Heart left ventricle (tissue), 16 donors: ENCODE measurements around the gene NUDT2. TPM values are rescaled to one million over a fixed set of nuclear protein-coding genes. Genes with fewer than 3 reads are reported as not detected.
"Not testable (repeated sequence)": the region's sequence is repeated elsewhere in the genome, so short reads cannot be mapped to it uniquely, and the experiment has no call there.

ENCODE experiments used
- ATAC-seq, 4 donors: fragments of 200-7000 bp; cut with Tn5 transposase; one replicate each; pipeline ENCODE4 v1.9.1; 2020 to 2022; ENCODE audit warnings: moderate library complexity in 4 of 4, mild to moderate bottlenecking in 3 of 4, moderate number of reproducible peaks in 1 of 4
- DNase-seq, 5 donors: peaks; one replicate each; pipeline ENCODE4 v3.0.0-alpha.2; 2020
- H3K27ac ChIP-seq, 12 donors: fragments of 200-600 bp; sonication (generic) in 4 of 12; one replicate each; pipeline versions ENCODE4 v1.5.0 to v1.8.0; 2016 to 2022; ENCODE audit warnings: mild to moderate bottlenecking in 2 of 12
- H3K27me3 ChIP-seq, 9 donors: fragments of 200-600 bp; sonication (generic) in 2 of 9; one replicate each; pipeline versions ENCODE4 v1.5.1 to v1.8.0; 2016 to 2022; ENCODE audit warnings: mild to moderate bottlenecking in 3 of 9
- H3K36me3 ChIP-seq, 9 donors: fragments of 200-600 bp; sonication (generic) in 2 of 9; one replicate each; pipeline versions ENCODE4 v1.5.0 to v1.8.0; 2018 to 2022; ENCODE audit warnings: mild to moderate bottlenecking in 2 of 9
- H3K4me1 ChIP-seq, 12 donors: fragments of 200-600 bp; sonication (generic) in 4 of 12; one replicate each; pipeline versions ENCODE4 v1.5.0 to v1.8.0; 2016 to 2022; ENCODE audit warnings: mild to moderate bottlenecking in 3 of 12
- H3K4me3 ChIP-seq, 12 donors: fragments of 200-600 bp; sonication (generic) in 4 of 12; one replicate each; pipeline versions ENCODE4 v1.5.0 to v1.8.0; 2017 to 2022; ENCODE audit warnings: mild to moderate bottlenecking in 9 of 12, moderate library complexity in 4 of 12
- H3K9me3 ChIP-seq, 12 donors: fragments of 200-600 bp; sonication (generic) in 4 of 12; one replicate each; pipeline versions ENCODE4 v1.5.0 to v1.8.0; 2016 to 2022; ENCODE audit warnings: mild to moderate bottlenecking in 1 of 12
- CTCF ChIP-seq, 12 donors: fragments of 200-600 bp; sonication (generic) in 4 of 12; IDR thresholded peaks; one replicate each; pipeline versions ENCODE4 v1.5.0 to v1.8.0; 2018 to 2022; ENCODE audit warnings: antibody characterized with exemption in 12 of 12, mild to moderate bottlenecking in 5 of 12
- POLR2A ChIP-seq, 2 donors: fragments of 450-650 bp; IDR thresholded peaks; one replicate each; pipeline ENCODE4 v1.6.1; 2017; ENCODE audit warnings: antibody characterized with exemption in 2 of 2, mild to moderate bottlenecking in 2 of 2, moderate library complexity in 2 of 2
- WGBS, 4 donors: extraction: QIAGEN DNeasy Blood & Tissue Kit in 2 of 4; methylation state at CpG; one replicate each; pipeline versions ENCODE4 v1.1.5 to v1.1.7; 2013 to 2018; 5-methylcytosine and 5-hydroxymethylcytosine counted together
- intact Hi-C, 10 donors: fragments of 100-400 bp; cut with DNase I; formaldehyde crosslinking; loops; one replicate each; pipeline versions ENCODE4 v1.11.1 to v1.14.2; 2022
- polyA plus RNA-seq, 2 donors: library from polyadenylated mRNA; stranded (reverse); fragments of 200-250 nt; gene quantifications; one replicate each; pipeline ENCODE4 v1.2.3, GENCODE V29; 2013
- total RNA-seq, 9 donors: library from RNA; depleted of rRNA in 2 of 9; stranded (reverse); fragments of >200 nt in 2 of 9; fragmentation: NEBNext Ultra II Directional in 3 of 9; extraction: Animal tissue kit (Norgen Biotek cat#: 25700) in 3 of 9; gene quantifications; one replicate each; pipeline versions ENCODE4 v1.1.0 to v1.2.4, GENCODE V29; 2016 to 2023
- donor health status: ischemic (EF 13 %, LVEDD 7.1; RV severe dilation, severe dysfunction).
- donor health status: healthy with polysubstance abuse.
- donor health status: DM: no; HTN: yes; CAD: no.
- donor health status: DM: no; HTN: no; CAD: no.
- donor health status: ischemic (EF 25% LVEDD 6.9; RV normal size, moderate dysfunction).
- donor health status: ischemic (EF 25% LVEDD 5.7; RV mildly dilated, moderate dysfunction).
- donor health status: healthy.
- donor health status: DM: yes; HTN: yes; CAD: no.
- donor health status: ischemic (EF 35%, LVEDD 5.7; RV mildly dilated, moderate dysfunction).
- donor health status: nonischemic (EF 11% LVEDD 7.7; RV severe dilation, severe dysfunction).
- donor health status: DM: yes; HTN: yes; CAD: no.
- donor health status: PGD.
- donor health status: ischemic (EF 29% LVEDD 5.4; RV normal size, mild dysfunction).
- donor health status: nonischemic (EF 23%, LVEDD 6.1; RV moderate dilation, normal function).

Gene NUDT2
- total and polyA plus RNA-seq, 11 donors, result 14.1 to 27.6 (median 17.5) TPM

- ATAC-seq, result no peak
- Histone ChIP-seq H3K27me3 (no peaks in the 10 kb centered on the region), H3K9me3 (no peaks in the 10 kb centered on the region), H3K4me1 (peaks cover 0 to 34% (median 17%) of the 10 kb centered on the region in 12 donors), H3K27ac (peak overlapping the region in 1 of 12 donors; percentile 84), H3K4me3 (no peak overlapping the region), H3K36me3 (peaks cover 0 to 25% (median 11%) of the 10 kb centered on the region in 9 donors)
- DNase-seq, result no peak
- no peak for TF ChIP-seq CTCF (IDR thresholded peaks at IDR 0.05)
- no peak for TF ChIP-seq POLR2A (IDR thresholded peaks at IDR 0.05)
- intact Hi-C loops, result no loop called here
- 90 to 91% (median 91%) methylated on average over 15 of the region's 15 CpGs for WGBS, 4 donors
These were observed 17.8 kb downstream of the NUDT2 start for GRCh38 chr9:34346873-34347799.

DNA sequence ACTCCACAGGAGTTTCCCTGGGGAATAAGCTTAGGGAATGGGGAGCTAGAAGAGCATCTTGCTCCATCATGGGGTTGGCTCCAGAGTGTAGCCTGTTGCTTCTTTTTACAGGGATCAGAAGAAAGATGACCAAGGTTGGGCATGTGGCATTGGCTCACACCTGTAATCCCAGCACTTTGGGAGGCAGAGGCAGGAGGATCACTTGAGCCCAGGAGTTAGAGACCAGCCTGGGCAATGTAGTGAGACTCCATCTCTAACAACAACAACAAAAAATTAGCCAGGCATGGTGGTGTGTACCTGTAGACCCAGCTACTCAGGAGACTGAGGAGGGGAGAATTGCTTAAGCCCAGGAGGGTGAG is 18.4 kb downstream of the NUDT2 start:
- DNase-seq, result no peak
- Histone ChIP-seq H3K9me3 (no peaks in the 10 kb centered on the region), H3K27ac (no peak overlapping the region), H3K36me3 (peaks cover 0 to 19% (median 7%) of the 10 kb centered on the region in 9 donors), H3K4me3 (no peak overlapping the region), H3K27me3 (no peaks in the 10 kb centered on the region), H3K4me1 (peaks cover 0 to 28% (median 15%) of the 10 kb centered on the region in 12 donors)
- TF ChIP-seq POLR2A (IDR thresholded peaks at IDR 0.05), result no peak
- no peak for TF ChIP-seq CTCF (IDR thresholded peaks at IDR 0.05)
- intact Hi-C loops, result no loop called here
- ATAC-seq, result no peak

DNA sequence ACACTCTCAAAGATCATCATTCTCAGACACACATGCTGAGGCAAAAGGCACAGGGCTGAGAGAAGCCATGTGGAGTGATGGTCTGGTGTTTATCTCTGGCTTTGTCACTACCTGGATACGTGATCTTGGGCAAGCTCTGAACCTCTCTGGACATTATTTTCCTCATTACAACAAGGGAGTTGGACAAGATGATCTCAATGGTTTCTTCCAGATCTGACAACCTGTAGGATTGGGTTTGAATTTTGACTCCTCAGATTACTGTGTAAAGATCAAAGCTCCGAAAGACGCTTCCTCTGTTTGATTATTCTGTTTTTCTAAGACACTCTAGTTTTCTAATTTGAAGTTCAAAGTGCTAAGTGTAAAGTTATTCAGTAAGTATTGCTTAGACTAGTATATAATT is 20.0 kb downstream of the NUDT2 start:
- Histone ChIP-seq H3K27me3 (no peaks in the 10 kb centered on the region), H3K9me3 (no peaks in the 10 kb centered on the region), H3K36me3 (peaks cover 0 to 4% (median 0%) of the 10 kb centered on the region in 9 donors), H3K27ac (no peak overlapping the region), H3K4me3 (no peak overlapping the region), H3K4me1 (peaks cover 0 to 17% (median 12%) of the 10 kb centered on the region in 12 donors)
- WGBS, 4 donors, result 96% methylated on average over 3 of the region's 3 CpGs
- intact Hi-C loops, result no loop called here
- TF ChIP-seq POLR2A (IDR thresholded peaks at IDR 0.05), result no peak
- no peak for TF ChIP-seq CTCF (IDR thresholded peaks at IDR 0.05)
- ATAC-seq (no peak), DNase-seq (no peak)

DNA sequence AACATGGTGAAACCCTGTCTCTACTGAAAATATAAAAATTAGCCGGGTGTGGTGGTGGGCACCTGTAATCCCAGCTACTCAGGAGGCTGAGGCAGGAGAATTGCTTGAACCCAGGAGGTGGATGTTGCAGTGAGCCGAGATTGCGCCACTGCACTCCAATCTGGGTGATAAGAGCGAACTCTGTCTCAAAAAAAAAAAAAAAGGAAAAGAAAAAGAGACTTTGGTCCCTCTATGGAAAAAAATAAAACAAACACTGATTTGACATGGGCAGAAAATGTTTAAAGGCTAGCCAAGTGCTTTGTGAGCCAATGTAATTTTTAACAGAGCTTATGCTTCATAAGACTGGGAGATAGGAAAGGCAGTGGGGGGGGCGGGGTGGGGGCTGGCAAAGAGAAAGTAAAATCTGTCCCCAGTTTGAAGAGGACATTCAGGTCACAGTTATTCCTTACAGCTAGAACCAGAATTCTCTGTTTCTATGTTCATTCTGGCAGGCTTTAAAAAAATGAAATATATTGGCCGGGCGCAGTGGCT is 22.8 kb downstream of the NUDT2 start:
- H3K4me1 ChIP-seq, DNase-seq, H3K4me3 ChIP-seq, ATAC-seq, H3K27ac ChIP-seq, intact Hi-C loops, H3K27me3 ChIP-seq, H3K36me3 ChIP-seq: not testable (repeated sequence)
- WGBS, 4 donors, result 88 to 94% (median 91%) methylated on average over 7 of the region's 7 CpGs
- peaks cover 0 to 22% (median 6%) of the 10 kb centered on the region in 12 donors for H3K9me3 ChIP-seq

- H3K36me3 ChIP-seq, H3K4me3 ChIP-seq, H3K27ac ChIP-seq, H3K4me1 ChIP-seq, H3K27me3 ChIP-seq, DNase-seq, intact Hi-C loops, ATAC-seq: not testable (repeated sequence)
- H3K9me3 ChIP-seq, result peaks cover 0 to 26% (median 6%) of the 10 kb centered on the region in 12 donors
- WGBS, 4 donors, result 92 to 100% (median 97%) methylated on average over 1 of the region's 1 CpG
These were observed 23.6 kb downstream of the NUDT2 start for GRCh38 chr9:34352957-34353356.
